ENCODE measurements around the gene LGI4.
"Not testable (repeated sequence)": the region's sequence is repeated elsewhere in the genome, so short reads cannot be mapped to it uniquely, and the experiment has no call there.

Gene LGI4

GRCh38 chr19:35141837-35142605, 7.2 kb upstream of the LGI4 start:
- no peak for DNase-seq

- DNase-seq = peak; percentile 95
Measured at GRCh38 chr19:35140962-35141836, 6.3 kb upstream of the LGI4 start.

GRCh38 chr19:35140207-35140961, 5.5 kb upstream of the LGI4 start:
- DNase-seq = no peak

GRCh38 chr19:35138305-35138892, 3.5 kb upstream of the LGI4 start, which contains the start of gene FXYD1:
FXYD1 (plus strand) TSS chr19:35138824; CDS start chr19:35140080, 1,256 bp downstream.
- DNase-seq = no peak

GRCh38 chr19:35136977-35137702, 2.3 kb upstream of the LGI4 start:
- no peak for DNase-seq

GRCh38 chr19:35136231-35136630, 1.4 kb upstream of the LGI4 start:
- no peak for DNase-seq

- peak; percentile 91 for DNase-seq
Measured at GRCh38 chr19:35135389-35135909, 590 bp upstream of the LGI4 start.

- DNase-seq = no peak
Measured at GRCh38 chr19:35133826-35134225, 1.0 kb downstream of the LGI4 start.

GRCh38 chr19:35132254-35132653, 2.6 kb downstream of the LGI4 start:
- no peak for DNase-seq

GRCh38 chr19:35130761-35131720, 3.8 kb downstream of the LGI4 start:
- no peak for DNase-seq

- not testable (repeated sequence) for DNase-seq
Measured at GRCh38 chr19:35129724-35130274, 5.1 kb downstream of the LGI4 start.

- no peak for DNase-seq
Measured at GRCh38 chr19:35128398-35129057, 6.3 kb downstream of the LGI4 start.

GRCh38 chr19:35127871-35128270, 7.0 kb downstream of the LGI4 start:
- no peak for DNase-seq

GRCh38 chr19:35126624-35126959, 8.3 kb downstream of the LGI4 start:
- no peak for DNase-seq

GRCh38 chr19:35125749-35126623, 8.9 kb downstream of the LGI4 start:
- DNase-seq = no peak

- no peak for DNase-seq
Measured at GRCh38 chr19:35125270-35125717, 9.6 kb downstream of the LGI4 start.

- DNase-seq = peak; percentile 86
Measured at GRCh38 chr19:35124098-35125060, 10.5 kb downstream of the LGI4 start.
